Dendritic cell treated with granulocyte-macrophage colony-stimulating factor and Interleukin-4, amounts not matched to agents 40 ng/mL and 50 ng/mL, for 4 days (primary cell): ENCODE results near the gene VPS72.
"Not testable (repeated sequence)": the region's sequence is repeated elsewhere in the genome, so short reads cannot be mapped to it uniquely, and the experiment has no call there.

Source experiments
- H3K27ac Mint-ChIP-seq: one replicate; pipeline ENCODE4 v1.8.0; 2022; ENCODE audit warnings: mild to moderate bottlenecking, mixed read lengths
- H3K27me3 Mint-ChIP-seq: one replicate; pipeline ENCODE4 v1.8.0; 2022; ENCODE audit warnings: mild to moderate bottlenecking, mixed read lengths
- H3K36me3 Mint-ChIP-seq: one replicate; pipeline ENCODE4 v1.8.0; 2022; ENCODE audit warnings: low read depth, mixed read lengths
- H3K4me1 Mint-ChIP-seq: one replicate; pipeline ENCODE4 v1.8.0; 2022; ENCODE audit warnings: low read depth, mixed read lengths
- H3K4me3 Mint-ChIP-seq: one replicate; pipeline ENCODE4 v1.8.0; 2022; ENCODE audit warnings: mild to moderate bottlenecking, moderate library complexity, mixed read lengths
- H3K9me3 Mint-ChIP-seq: one replicate; pipeline ENCODE4 v1.8.0; 2022; ENCODE audit warnings: mixed read lengths
- intact Hi-C: fragments of 100-400 bp; cut with micrococcal nuclease; formaldehyde crosslinking; loops from one replicate; pipeline ENCODE4 v1.15.0; 2022

Gene VPS72, protein sequence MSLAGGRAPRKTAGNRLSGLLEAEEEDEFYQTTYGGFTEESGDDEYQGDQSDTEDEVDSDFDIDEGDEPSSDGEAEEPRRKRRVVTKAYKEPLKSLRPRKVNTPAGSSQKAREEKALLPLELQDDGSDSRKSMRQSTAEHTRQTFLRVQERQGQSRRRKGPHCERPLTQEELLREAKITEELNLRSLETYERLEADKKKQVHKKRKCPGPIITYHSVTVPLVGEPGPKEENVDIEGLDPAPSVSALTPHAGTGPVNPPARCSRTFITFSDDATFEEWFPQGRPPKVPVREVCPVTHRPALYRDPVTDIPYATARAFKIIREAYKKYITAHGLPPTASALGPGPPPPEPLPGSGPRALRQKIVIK

DNA sequence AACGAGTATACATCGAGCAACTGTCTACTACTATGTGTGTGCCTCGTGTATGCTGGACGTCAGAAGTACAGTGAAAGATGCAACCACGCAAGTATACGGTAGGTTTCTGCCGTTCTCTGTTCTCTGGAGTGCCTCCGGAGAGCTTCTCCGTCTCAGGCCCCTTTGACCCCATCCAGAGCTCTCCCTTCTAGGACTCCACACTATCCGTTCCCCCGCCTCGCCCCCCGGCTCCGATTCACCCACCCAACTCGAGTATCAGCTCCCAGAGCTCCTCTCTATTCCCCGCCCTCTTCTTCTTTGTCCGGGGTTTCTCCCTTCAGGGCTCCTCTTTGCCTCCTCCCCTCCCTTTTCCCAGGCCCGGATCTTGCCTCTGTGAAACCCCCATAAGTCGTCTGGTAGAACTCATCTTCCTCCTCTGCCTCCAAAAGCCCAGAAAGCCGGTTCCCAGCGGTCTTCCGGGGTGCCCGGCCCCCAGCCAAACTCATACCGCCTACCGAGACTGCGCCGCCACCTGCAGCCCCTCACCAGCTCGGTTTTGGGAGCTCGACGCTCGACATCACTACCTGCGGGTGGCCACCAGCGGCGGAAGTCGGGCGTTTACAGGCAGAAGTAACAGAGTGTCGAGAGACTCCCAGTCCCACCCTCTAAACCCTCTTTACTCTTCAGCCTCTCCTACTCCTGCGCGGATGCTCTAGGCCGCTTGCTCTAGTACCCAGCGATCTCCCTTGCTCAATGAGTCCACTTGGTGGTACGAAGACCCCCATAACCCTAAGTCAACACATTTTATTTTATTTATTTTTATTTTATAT is at the start of gene VPS72:
VPS72 (minus strand) TSS at position 561 of the 809 bp plus-strand sequence; CDS start at position 485, 76 bp downstream.
- intact Hi-C loops = no loop called here
- H3K36me3 Mint-ChIP-seq = peaks cover 27% of the 10 kb centered on the region
- H3K27ac Mint-ChIP-seq = peak within 1 kb of the TSS; percentile 92
- peaks cover 2% of the 10 kb centered on the region for H3K27me3 Mint-ChIP-seq
- peak within 1 kb of the TSS; percentile 94 for H3K4me3 Mint-ChIP-seq
- H3K4me1 Mint-ChIP-seq = peaks cover 24% of the 10 kb centered on the region
- no peaks in the 10 kb centered on the region for H3K9me3 Mint-ChIP-seq

DNA sequence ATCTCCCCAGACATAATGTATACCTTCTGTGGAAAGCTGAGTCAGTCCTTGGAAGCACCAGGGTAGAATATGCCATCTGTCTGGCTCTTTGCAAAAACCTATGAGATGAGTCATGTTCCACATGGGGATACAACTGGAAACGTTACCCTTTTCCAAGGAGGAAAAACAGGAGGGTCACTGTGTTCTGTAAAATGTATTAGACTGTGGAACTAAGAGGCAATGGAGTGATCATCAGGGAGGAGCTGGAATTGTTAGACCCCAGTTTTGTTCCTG is 48.4 kb upstream of the VPS72 start:
- no peak overlapping the region for H3K4me3 Mint-ChIP-seq
- intact Hi-C loops = no loop called here
- peak overlapping the region; percentile 58 for H3K27ac Mint-ChIP-seq
- no peaks in the 10 kb centered on the region for H3K27me3 Mint-ChIP-seq
- peaks cover 18% of the 10 kb centered on the region for H3K4me1 Mint-ChIP-seq
- no peaks in the 10 kb centered on the region for H3K9me3 Mint-ChIP-seq
- H3K36me3 Mint-ChIP-seq = peaks cover 100% of the 10 kb centered on the region

DNA sequence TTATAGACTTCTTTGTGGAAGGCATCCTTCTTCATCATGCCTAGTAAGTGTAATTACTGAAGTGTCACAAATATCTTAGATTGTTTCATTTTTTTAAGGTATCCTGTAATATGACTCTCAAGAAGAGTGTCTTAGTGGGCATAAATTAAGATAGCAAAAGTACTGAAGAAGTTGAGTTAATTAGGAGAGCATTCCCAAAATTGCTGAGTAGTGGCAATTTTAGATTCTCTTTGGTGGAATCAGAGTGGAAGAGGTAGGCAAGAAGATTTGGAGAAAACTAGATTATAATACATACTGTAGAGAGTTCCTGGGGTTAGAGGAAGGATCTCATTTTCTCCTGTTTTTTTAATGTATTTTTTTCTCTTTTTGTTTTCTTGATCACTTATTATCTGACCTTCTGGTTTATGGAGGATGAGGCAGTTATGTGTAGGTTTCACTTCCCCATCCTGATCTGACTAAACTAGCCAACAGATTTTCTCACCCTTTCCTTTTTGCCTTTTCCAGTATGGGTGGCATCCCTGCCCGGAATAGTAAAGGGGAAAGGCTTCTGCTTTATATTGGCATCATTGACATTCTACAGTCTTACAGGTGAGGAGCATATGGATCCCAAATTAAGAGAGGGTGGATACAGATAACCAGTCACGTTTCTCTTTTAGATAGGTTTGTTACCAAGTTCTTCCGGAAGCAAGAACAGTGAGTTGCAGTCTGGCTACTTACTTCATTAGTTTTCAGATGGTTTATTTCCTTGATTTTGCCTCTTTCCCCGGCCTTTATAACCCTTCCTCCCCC is 47.9 kb upstream of the VPS72 start:
- Mint-ChIP-seq H3K4me3 (no peak overlapping the region), H3K27me3 (no peaks in the 10 kb centered on the region), H3K4me1 (peaks cover 18% of the 10 kb centered on the region), H3K36me3 (peaks cover 100% of the 10 kb centered on the region), H3K27ac (peak overlapping the region; percentile 58), H3K9me3 (no peaks in the 10 kb centered on the region)
- intact Hi-C loops = no loop called here

DNA sequence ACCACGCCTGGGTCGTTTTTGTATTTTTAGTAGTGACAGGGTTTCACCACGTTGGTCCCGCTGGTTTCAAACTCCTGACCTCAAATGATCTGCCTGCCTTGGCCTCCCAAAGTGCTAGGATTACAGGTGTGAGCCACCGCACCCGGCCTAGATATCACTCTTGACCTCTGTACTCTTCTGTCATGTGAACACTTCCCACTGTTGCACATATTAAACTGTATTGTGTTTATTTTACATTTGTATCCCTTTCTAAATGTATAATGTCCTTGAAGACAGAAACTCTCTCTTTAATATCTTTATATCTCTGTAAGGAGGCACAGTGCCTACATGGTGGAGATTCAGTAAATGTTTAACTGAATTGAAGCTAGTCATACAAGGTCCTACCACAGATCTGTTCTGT is 45.2 kb upstream of the VPS72 start:
- Mint-ChIP-seq H3K27me3 (no peaks in the 10 kb centered on the region), H3K36me3 (peaks cover 100% of the 10 kb centered on the region), H3K4me1 (peaks cover 18% of the 10 kb centered on the region), H3K9me3 (no peaks in the 10 kb centered on the region), H3K4me3 (no peak overlapping the region), H3K27ac (no peak overlapping the region)
- intact Hi-C loops = no loop called here

DNA sequence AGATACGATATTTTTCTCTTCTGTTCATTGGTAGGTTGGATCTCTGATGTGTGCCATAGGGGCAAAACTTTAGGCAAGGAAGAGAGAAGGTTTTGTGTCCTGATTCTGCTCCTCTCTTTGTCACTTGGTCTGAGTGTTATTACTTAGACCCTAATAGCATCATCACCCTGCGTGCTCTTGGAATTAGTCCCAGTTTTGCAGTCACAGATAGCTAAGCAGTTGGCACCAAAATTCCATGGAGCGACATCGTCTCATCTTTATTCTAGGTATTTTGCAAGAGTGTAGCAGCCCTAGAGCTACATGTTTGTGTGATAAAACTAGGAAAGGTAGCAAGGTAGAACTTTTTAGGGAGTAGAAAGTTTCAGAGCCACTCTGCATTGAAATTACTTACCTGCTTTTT is 32.1 kb upstream of the VPS72 start:
- H3K36me3 Mint-ChIP-seq = peaks cover 89% of the 10 kb centered on the region
- H3K4me1 Mint-ChIP-seq = no peaks in the 10 kb centered on the region
- H3K27ac Mint-ChIP-seq = no peak overlapping the region
- no peak overlapping the region for H3K4me3 Mint-ChIP-seq
- no peaks in the 10 kb centered on the region for H3K27me3 Mint-ChIP-seq
- no peaks in the 10 kb centered on the region for H3K9me3 Mint-ChIP-seq
- intact Hi-C loops = no loop called here

DNA sequence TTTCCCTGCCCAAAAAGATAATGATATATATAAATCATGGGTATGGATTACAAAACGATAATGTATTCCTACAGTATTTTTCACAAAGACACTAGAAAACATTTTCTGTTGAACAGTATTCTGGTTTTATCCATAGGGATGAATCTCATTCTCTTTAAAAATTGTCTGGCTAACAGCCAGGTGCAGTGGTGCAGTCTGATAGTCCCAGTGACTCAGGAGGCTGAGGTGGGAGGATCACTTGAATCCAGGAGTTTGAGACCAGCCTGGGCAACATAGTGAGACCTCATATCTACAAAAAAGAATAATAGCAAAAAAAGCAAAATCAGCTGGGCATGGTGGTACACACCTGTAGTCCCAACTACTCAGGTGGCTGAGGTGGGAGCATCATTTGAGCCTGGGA is 31.6 kb upstream of the VPS72 start:
- intact Hi-C loops = no loop called here
- Mint-ChIP-seq H3K4me1 (peaks cover 1% of the 10 kb centered on the region), H3K9me3 (no peaks in the 10 kb centered on the region), H3K27me3 (no peaks in the 10 kb centered on the region), H3K27ac (no peak overlapping the region), H3K4me3 (no peak overlapping the region), H3K36me3 (peaks cover 85% of the 10 kb centered on the region)

DNA sequence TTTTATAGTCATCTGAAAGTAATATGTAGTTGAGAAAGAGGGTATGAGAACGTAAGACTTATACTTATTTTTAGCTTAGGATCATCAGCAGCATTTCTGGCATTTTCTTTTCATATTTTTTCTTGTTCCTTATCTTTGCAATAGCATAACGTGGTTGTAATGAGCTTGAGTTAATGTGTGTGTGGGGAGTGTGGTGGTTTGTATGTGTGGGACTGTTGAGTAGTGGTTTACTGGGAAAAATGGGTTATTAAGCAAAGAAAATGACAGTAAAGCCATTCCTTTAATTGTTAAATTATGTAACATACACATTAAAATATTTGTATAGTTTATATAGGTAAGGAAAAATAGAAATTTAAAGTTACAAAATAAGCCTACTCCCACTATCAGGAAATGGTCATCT is 23.6 kb upstream of the VPS72 start:
- peaks cover 24% of the 10 kb centered on the region for H3K4me1 Mint-ChIP-seq
- H3K27me3 Mint-ChIP-seq = no peaks in the 10 kb centered on the region
- no peaks in the 10 kb centered on the region for H3K9me3 Mint-ChIP-seq
- peak overlapping the region; percentile 12 for H3K27ac Mint-ChIP-seq
- intact Hi-C loops = no loop called here
- H3K36me3 Mint-ChIP-seq = peaks cover 83% of the 10 kb centered on the region
- H3K4me3 Mint-ChIP-seq = no peak overlapping the region

DNA sequence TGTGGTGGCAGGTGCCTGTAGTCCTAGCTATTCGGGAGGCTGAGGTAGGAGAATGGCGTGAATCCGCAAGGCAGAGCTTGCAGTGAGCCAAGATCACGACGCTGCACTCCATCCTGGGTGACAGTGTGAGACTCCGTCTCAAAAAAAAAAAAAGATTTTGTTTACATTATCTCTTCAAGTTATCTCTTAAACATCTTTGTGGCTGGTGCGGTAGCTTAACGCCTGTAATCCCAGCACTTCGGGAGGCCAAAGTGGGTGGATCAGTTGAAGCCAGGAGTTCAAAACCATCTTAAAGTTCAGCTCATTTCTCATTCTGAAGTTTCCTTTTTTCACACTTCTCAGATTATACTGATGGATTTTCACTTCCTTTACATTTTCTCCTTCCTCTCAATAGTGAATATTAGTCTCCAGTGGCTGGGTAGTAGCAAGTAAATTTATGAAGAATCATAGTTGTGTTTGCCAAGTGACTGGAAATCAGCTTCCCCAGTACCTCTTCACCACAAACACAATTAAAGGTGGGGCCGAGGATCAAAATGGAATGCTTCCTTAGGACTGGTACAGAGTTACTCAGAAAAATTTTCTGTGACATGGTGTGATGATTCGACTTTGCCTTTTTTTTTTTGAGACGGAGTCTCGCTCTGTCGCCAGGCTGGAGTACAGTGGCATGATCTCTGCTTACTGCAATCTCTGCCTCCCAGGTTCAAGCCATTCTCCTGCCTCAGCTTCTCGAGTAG is 22.1 kb upstream of the VPS72 start:
- peaks cover 88% of the 10 kb centered on the region for H3K36me3 Mint-ChIP-seq
- H3K27ac Mint-ChIP-seq = peak overlapping the region; percentile 54
- peaks cover 24% of the 10 kb centered on the region for H3K4me1 Mint-ChIP-seq
- intact Hi-C loops = no loop called here
- H3K9me3 Mint-ChIP-seq = no peaks in the 10 kb centered on the region
- H3K4me3 Mint-ChIP-seq = no peak overlapping the region
- no peaks in the 10 kb centered on the region for H3K27me3 Mint-ChIP-seq

DNA sequence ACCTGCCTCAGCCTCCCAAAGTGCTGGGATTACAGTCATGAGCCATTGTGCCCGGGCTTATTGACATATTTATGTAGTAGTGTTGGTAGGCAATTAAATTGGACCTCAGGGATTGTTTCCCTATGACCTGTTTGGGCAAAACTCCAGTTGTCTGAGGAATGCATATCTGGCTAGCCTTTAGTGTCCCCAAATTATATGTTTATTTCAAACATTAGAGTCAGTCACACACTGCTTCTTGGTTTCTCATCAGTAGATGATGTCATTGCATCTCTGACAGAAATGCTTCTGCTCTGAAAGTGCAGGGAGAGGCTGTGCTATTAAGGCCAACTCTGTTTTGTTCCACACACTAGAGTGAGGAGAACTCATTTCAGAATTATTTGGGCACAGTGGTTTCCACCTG is 20.8 kb upstream of the VPS72 start:
- Mint-ChIP-seq H3K4me3 (no peak overlapping the region), H3K36me3 (peaks cover 92% of the 10 kb centered on the region), H3K9me3 (no peaks in the 10 kb centered on the region), H3K4me1 (peaks cover 20% of the 10 kb centered on the region), H3K27me3 (no peaks in the 10 kb centered on the region), H3K27ac (peak overlapping the region; percentile 54)
- intact Hi-C loops = no loop called here

DNA sequence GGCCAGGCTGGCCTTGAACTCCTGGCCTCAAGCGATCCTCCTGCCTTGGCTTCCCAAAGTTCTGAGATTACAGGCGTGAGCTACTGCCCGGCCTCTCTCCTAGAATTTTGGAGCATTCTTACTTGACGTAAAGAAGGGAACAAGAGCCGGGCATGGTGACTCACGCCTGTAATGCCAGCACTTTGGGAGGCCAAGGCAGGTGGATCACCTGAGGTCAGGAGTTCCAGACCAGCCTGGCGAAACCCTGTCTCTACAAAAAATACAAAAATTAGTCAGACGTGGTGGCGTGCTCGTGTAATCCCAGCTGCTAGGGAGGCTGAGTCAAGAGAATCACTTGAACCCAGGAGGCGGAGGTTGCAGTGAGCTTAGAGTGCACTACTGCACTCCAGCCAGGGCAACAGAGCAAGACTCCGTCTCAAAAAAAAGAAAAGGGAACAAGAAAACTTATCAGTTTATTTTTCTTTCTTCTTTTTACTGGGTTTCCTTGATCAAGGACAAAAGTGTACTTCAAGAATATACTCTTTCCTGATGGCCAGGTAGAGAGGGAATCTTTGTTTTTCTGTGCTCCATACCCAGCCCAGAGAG is 15.5 kb upstream of the VPS72 start:
- H3K9me3 Mint-ChIP-seq, H3K4me3 Mint-ChIP-seq, H3K27me3 Mint-ChIP-seq, intact Hi-C loops, H3K27ac Mint-ChIP-seq: not testable (repeated sequence)
- peaks cover 73% of the 10 kb centered on the region for H3K36me3 Mint-ChIP-seq
- H3K4me1 Mint-ChIP-seq = peaks cover 25% of the 10 kb centered on the region

DNA sequence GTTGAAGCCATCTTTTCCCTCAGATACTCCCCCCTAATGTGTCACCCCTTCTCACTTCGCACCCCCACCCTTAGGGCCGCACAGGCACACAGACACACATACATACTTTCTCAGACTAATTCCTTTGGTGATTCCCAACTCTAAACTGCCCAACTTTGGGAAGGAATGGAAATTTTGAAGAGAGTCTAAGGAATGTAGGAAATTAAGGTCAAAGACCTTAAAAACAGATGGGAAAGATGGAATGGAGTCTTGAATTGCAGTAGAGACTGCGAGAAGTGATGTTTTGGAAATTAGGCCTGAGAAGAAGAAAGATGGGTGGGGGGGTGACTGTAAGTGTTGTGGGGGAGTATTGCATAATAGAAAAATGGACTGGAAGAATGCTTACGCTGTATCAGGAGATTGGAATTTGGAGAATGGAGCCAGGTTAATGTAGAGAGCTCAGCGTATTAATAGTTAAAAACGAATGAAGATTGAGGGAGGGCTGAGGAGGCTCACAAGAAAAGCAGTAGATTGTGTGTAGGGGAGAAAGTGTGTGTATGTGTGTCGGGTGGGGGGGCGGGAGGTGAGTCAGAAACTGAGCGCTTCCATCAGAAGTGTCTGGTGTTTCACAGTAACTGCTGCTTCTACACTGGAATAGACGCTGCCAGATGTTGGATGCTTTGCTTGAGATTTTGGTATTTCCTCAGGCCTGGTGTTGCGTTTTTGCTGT is 10.0 kb upstream of the VPS72 start:
- Mint-ChIP-seq H3K36me3 (peaks cover 45% of the 10 kb centered on the region), H3K4me3 (peak overlapping the region; percentile 97), H3K27me3 (peaks cover 1% of the 10 kb centered on the region), H3K9me3 (no peaks in the 10 kb centered on the region), H3K27ac (peak overlapping the region; percentile 98), H3K4me1 (peaks cover 42% of the 10 kb centered on the region)
- intact Hi-C loops = loop anchor here (2.0 kb wide), 1 partner anchor 55 kb away; the partner anchor contains the start of gene PSMD4

DNA sequence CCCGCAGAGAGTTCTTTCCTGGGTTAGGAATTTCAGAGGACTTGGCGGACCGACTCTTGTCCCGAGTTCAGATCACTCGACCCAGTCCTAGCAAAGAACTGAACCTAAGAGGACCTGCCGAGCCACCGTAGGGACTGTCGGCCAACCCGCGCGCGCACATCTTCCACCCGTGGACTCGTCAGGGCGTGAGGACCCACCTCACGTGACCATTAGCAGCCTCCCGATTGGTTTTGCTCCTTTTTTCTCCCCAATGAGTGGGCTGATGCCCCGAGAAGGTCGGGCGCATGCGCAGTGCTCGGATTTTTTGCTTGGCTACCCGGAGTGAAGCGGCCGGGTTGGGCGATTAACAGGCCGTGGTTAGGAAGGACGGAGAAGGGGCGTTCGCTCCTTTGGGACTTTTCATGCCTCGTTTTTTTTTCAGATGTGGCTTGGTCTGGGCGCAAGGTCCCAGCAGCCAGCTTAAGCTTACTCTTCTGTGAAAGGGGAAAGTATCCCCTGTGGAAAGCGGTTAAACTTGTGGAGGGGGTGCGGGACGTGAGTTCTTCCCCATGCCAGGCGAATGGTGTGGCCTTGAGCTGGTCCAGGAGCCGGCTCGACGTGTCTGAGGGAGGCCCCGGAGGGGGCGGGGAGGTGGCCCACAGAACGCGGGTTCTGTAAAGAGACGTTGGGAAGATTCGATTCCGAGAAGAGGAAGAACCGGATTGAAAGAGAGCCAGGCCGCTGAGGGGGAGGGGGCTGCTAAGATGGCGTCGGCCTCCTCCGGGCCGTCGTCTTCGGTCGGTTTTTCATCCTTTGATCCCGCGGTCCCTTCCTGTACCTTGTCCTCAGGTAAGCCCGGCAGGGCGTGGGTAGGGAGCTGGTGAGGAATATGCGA is 8.5 kb upstream of the VPS72 start, which contains the start of gene PIP5K1A:
PIP5K1A (plus strand) TSS at position 299 of the 874 bp plus-strand sequence; CDS start at position 744, 445 bp downstream.
- H3K4me1 Mint-ChIP-seq = peaks cover 42% of the 10 kb centered on the region
- H3K4me3 Mint-ChIP-seq = peak within 1 kb of the TSS; percentile 97
- intact Hi-C loops = loop anchor here (2.0 kb wide), 1 partner anchor 56 kb away; the partner anchor contains the start of gene PSMD4
- peaks cover 1% of the 10 kb centered on the region for H3K27me3 Mint-ChIP-seq
- H3K36me3 Mint-ChIP-seq = peaks cover 34% of the 10 kb centered on the region
- no peaks in the 10 kb centered on the region for H3K9me3 Mint-ChIP-seq
- H3K27ac Mint-ChIP-seq = peak within 1 kb of the TSS; percentile 98
